BLaER1 treated with 17β-estradiol and CSF1 and Interleukin-3, amounts not matched to agents 10 nM and 100 nM (cell line): ENCODE results near the gene TXNL4A.

Experiments used
- H3K27ac ChIP-seq, 11 experiments: shearing (Covaris generic); formaldehyde crosslinking; 2 replicates each; pipeline ENCODE4 v1.8.1; 2022
- H3K27me3 ChIP-seq, 11 experiments: shearing (Covaris generic); formaldehyde crosslinking; 2 replicates each; pipeline ENCODE4 v1.8.1; 2022
- H3K36me3 ChIP-seq, 11 experiments: shearing (Covaris generic); formaldehyde crosslinking; 2 replicates each; pipeline ENCODE4 v1.8.1; 2022
- H3K4me1 ChIP-seq, 10 experiments: shearing (Covaris generic); formaldehyde crosslinking; 2 replicates each; pipeline ENCODE4 v1.8.1; 2022
- H3K4me2 ChIP-seq, 11 experiments: shearing (Covaris generic); formaldehyde crosslinking; 2 replicates each; pipeline ENCODE4 v1.8.1; 2022
- H3K4me3 ChIP-seq, 10 experiments: shearing (Covaris generic); formaldehyde crosslinking; 2 replicates each; pipeline ENCODE4 v1.8.1; 2022
- H3K9ac ChIP-seq, 11 experiments: shearing (Covaris generic); formaldehyde crosslinking; 2 replicates each; pipeline ENCODE4 v1.8.1; 2022
- H3K9me3 ChIP-seq, 11 experiments: shearing (Covaris generic); formaldehyde crosslinking; replicated peaks in 1 of 11; 2 replicates each; pipeline ENCODE4 v1.8.1; 2022
- H4K20me1 ChIP-seq, 11 experiments: shearing (Covaris generic); formaldehyde crosslinking; 2 replicates each; pipeline ENCODE4 v1.8.1; 2022
- Cebpa-rat ChIP-seq, 11 experiments: shearing (Covaris generic); IDR thresholded peaks; 2 replicates each; pipeline ENCODE4 v1.8.1; 2022

TXNL4A gene

GRCh38 chr18:79972720-79973119 lies 15.6 kb downstream of the TXNL4A start:
- Histone ChIP-seq H3K4me2 (no peak overlapping the region), H4K20me1 (peaks cover 72 to 97% (median 93%) of the 10 kb centered on the region in 11 experiments; a peak in 21 of 22 replicates), H3K9ac (no peak overlapping the region), H3K4me3 (no peak overlapping the region), H3K4me1 (no peaks in the 10 kb centered on the region), H3K9me3 (no peaks in the 10 kb centered on the region), H3K36me3 (peaks cover 67 to 93% (median 82%) of the 10 kb centered on the region in 11 experiments), H3K27me3 (no peaks in the 10 kb centered on the region), H3K27ac (no peak overlapping the region)
- no peak for TF ChIP-seq Cebpa-rat (IDR thresholded peaks at IDR 0.05)

GRCh38 chr18:79971986-79972385 lies 16.4 kb downstream of the TXNL4A start:
- H3K9me3 ChIP-seq = no peaks in the 10 kb centered on the region
- H3K4me3 ChIP-seq = no peak overlapping the region
- no peaks in the 10 kb centered on the region for H3K27me3 ChIP-seq
- no peaks in the 10 kb centered on the region for H3K4me1 ChIP-seq
- no peak for TF ChIP-seq Cebpa-rat (IDR thresholded peaks at IDR 0.05)
- no peak overlapping the region for H3K27ac ChIP-seq
- H3K9ac ChIP-seq = no peak overlapping the region
- H3K36me3 ChIP-seq = peaks cover 60 to 86% (median 75%) of the 10 kb centered on the region in 11 experiments
- H4K20me1 ChIP-seq = peaks cover 65 to 96% (median 92%) of the 10 kb centered on the region in 11 experiments; a peak in 21 of 22 replicates
- no peak overlapping the region for H3K4me2 ChIP-seq

- Histone ChIP-seq H3K36me3 (peaks cover 54 to 80% (median 69%) of the 10 kb centered on the region in 11 experiments), H3K27ac (no peak overlapping the region), H3K9ac (no peak overlapping the region)
Observed at GRCh38 chr18:79971211-79971952, 17.0 kb downstream of the TXNL4A start.

GRCh38 chr18:79970419-79971133 lies 17.8 kb downstream of the TXNL4A start:
- H3K9me3 ChIP-seq = no peaks in the 10 kb centered on the region
- peaks cover 51 to 89% (median 80%) of the 10 kb centered on the region in 11 experiments; a peak in 21 of 22 replicates for H4K20me1 ChIP-seq
- H3K27me3 ChIP-seq = no peaks in the 10 kb centered on the region
- H3K9ac ChIP-seq = no peak overlapping the region
- no peak for TF ChIP-seq Cebpa-rat (IDR thresholded peaks at IDR 0.05)
- H3K4me3 ChIP-seq = no peak overlapping the region
- H3K4me1 ChIP-seq = peaks cover 2 to 4% (median 2%) of the 10 kb centered on the region in 10 experiments
- no peak overlapping the region for H3K27ac ChIP-seq
- peaks cover 46 to 72% (median 61%) of the 10 kb centered on the region in 11 experiments for H3K36me3 ChIP-seq
- no peak overlapping the region for H3K4me2 ChIP-seq

More at GRCh38 chr18:79971211-79971952, 17.0 kb downstream of the TXNL4A start:
- no peak for TF ChIP-seq Cebpa-rat (IDR thresholded peaks at IDR 0.05)
- H3K27me3 ChIP-seq = no peaks in the 10 kb centered on the region
- H4K20me1 ChIP-seq = peaks cover 59 to 92% (median 87%) of the 10 kb centered on the region in 11 experiments; a peak in 21 of 22 replicates
- H3K4me2 ChIP-seq = no peak overlapping the region
- no peak overlapping the region for H3K4me3 ChIP-seq
- no peaks in the 10 kb centered on the region for H3K9me3 ChIP-seq
- no peaks in the 10 kb centered on the region for H3K4me1 ChIP-seq

DNA sequence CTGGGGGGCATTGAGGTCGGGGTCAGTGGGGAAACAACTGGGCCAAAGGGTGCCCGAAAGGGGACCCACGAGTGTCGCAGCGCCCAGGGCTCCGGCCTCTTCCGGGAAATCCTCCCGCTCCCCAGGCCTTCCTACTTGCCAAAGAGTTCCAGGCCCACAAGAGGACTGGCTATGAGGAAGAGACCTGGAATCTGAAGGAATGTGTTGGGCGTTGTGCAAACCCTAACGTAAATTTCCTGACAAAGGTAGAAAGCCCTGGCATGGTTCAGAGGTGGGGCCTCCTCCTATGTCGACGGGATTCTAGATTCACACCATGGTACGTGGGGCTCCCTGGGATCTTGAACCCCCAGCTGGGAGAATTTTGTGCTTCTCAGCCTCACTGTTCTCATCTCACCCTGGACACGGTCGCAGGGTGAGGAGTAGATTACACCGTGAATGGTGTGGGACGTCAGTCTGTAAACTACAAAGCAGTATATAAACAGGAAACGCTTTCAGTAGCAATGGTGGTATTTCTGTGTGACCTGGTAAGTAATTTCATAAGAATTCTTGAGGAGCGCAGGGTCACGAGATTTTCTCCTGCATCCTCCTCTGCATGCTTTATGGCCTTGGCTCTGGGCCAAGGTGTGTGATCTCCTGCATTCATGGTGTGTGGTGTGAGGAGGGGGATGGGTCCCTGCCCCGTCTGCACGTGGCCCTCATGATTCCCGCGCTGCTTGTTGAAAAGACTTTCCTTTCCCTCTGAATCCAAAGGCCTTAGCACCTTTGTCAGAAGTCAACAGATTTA lies 23.1 kb downstream of the TXNL4A start:
- peak overlapping the region; percentile 63 to 90 (median 78) for H3K9ac ChIP-seq
- peak overlapping the region; percentile 32 to 71 (median 61); a peak in 21 of 22 replicates for H3K27ac ChIP-seq
- peak overlapping the region; percentile 91 to 99 (median 97) for H3K4me2 ChIP-seq
- H3K4me3 ChIP-seq = peak overlapping the region; percentile 56 to 73 (median 63)
- H3K36me3 ChIP-seq = peaks cover 0 to 19% (median 9%) of the 10 kb centered on the region in 11 experiments; a peak in 19 of 22 replicates
- peaks cover 9 to 73% (median 56%) of the 10 kb centered on the region in 11 experiments; a peak in 21 of 22 replicates for H4K20me1 ChIP-seq
- peaks cover 0 to 17% (median 5%) of the 10 kb centered on the region in 11 experiments; a peak in 11 of 22 replicates for H3K27me3 ChIP-seq
- H3K9me3 ChIP-seq = no peaks in the 10 kb centered on the region
- TF ChIP-seq Cebpa-rat (IDR thresholded peaks at IDR 0.05) = no peak
- peaks cover 25 to 43% (median 37%) of the 10 kb centered on the region in 10 experiments for H3K4me1 ChIP-seq

DNA sequence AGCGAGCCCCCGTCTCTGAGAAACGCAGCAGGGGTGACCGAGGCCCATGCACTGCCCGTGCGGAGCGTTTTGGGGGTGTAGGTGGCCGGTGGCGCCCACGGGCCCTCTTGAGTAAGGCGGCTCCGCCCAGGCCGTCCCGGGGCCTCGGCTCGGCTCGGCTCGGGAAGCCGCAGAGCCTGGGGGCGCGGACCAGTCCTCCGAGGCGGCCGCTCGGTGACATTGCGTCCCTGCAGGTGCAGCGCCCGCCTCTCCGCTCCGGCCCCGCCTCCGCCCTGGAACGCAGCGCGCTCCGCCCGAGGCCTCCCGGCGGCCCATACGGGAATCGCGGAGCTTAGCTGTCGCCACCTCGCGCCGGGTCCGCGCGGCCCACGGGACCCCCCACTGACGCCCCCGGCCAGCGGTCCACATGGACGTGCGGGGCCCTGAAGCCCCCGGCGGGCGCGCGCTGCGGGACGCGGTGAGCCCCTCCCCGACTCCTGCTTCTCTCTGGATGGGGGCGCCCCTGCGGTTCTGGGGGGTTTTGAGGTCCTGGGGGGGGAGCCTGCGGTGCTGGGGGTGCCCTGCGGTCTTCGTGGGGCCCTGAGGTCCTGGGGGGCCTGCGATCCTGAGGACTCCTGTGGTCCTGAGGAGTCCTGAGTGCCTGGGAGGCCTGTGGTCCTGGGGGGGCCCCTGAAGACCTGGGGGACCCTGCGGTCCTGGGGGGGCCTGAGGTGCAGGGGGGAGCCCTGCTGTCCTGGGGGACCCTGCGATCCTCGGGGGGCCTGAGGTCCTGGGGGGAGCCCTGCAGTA lies 23.8 kb downstream of the TXNL4A start, which contains the start of gene HSBP1L1:
HSBP1L1 (plus strand) TSS at position 314 of the 789 bp plus-strand sequence; CDS start at position 407, 93 bp downstream.
- no peak for TF ChIP-seq Cebpa-rat (IDR thresholded peaks at IDR 0.05)
- Histone ChIP-seq H4K20me1 (peaks cover 2 to 65% (median 48%) of the 10 kb centered on the region in 11 experiments; a peak in 20 of 22 replicates), H3K36me3 (peaks cover 0 to 11% (median 2%) of the 10 kb centered on the region in 11 experiments; a peak in 12 of 22 replicates), H3K27me3 (peaks cover 0 to 17% (median 5%) of the 10 kb centered on the region in 11 experiments; a peak in 11 of 22 replicates), H3K9ac (peak within 1 kb of the TSS; percentile 63 to 90 (median 78)), H3K4me2 (peak within 1 kb of the TSS; percentile 91 to 99 (median 97)), H3K9me3 (no peaks in the 10 kb centered on the region), H3K27ac (peak within 1 kb of the TSS; percentile 32 to 71 (median 61); a peak in 21 of 22 replicates), H3K4me1 (peaks cover 25 to 43% (median 37%) of the 10 kb centered on the region in 10 experiments), H3K4me3 (peak within 1 kb of the TSS; percentile 56 to 73 (median 63))

- no peak for TF ChIP-seq Cebpa-rat (IDR thresholded peaks at IDR 0.05)
- peaks cover 25 to 43% (median 37%) of the 10 kb centered on the region in 10 experiments for H3K4me1 ChIP-seq
- H3K27me3 ChIP-seq = peaks cover 0 to 17% (median 5%) of the 10 kb centered on the region in 11 experiments; a peak in 11 of 22 replicates
- no peaks in the 10 kb centered on the region for H3K9me3 ChIP-seq
- H4K20me1 ChIP-seq = peaks cover 0 to 61% (median 47%) of the 10 kb centered on the region in 11 experiments; a peak in 19 of 22 replicates
- peak overlapping the region in 1 of 11 experiments; percentile 61; a peak in 2 of 22 replicates for H3K27ac ChIP-seq
- peak overlapping the region; percentile 56 to 73 (median 63) for H3K4me3 ChIP-seq
- H3K36me3 ChIP-seq = peaks cover 0 to 9% (median 0%) of the 10 kb centered on the region in 11 experiments; a peak in 5 of 22 replicates
- H3K4me2 ChIP-seq = peak overlapping the region; percentile 91 to 99 (median 97)
- peak overlapping the region; percentile 63 to 90 (median 78); a peak in 13 of 22 replicates for H3K9ac ChIP-seq
Observed at GRCh38 chr18:79963658-79964329, 24.6 kb downstream of the TXNL4A start.
